HEK293 (cell line): ENCODE data around the gene DRAP1.

ENCODE experiments used
- GFI1B ChIP-seq: fragments of 450-650 bp; formaldehyde crosslinking; IDR thresholded peaks from 2 replicates; pipeline ENCODE4 v1.5.1; 2016; ENCODE audit warnings: missing biosample characterization, missing genetic modification characterization
- HOXA7 ChIP-seq: sonication (generic); formaldehyde crosslinking; IDR thresholded peaks from 2 replicates; pipeline ENCODE4 v1.8.1; 2022; ENCODE audit warnings: missing genetic modification reagents, borderline replicate concordance
- KLF1 ChIP-seq: fragments of 450-650 bp; formaldehyde crosslinking; IDR thresholded peaks from 2 replicates; pipeline ENCODE4 v1.5.1; 2016; ENCODE audit warnings: missing biosample characterization, missing genetic modification characterization
- KLF16 ChIP-seq: fragments of 450-650 bp; formaldehyde crosslinking; IDR thresholded peaks from 2 replicates; pipeline ENCODE4 v1.5.1; 2017; ENCODE audit warnings: missing biosample characterization, missing genetic modification characterization
- OSR2 ChIP-seq: fragments of 450-650 bp; formaldehyde crosslinking; IDR thresholded peaks from 2 replicates; pipeline ENCODE4 v1.5.1; 2016; ENCODE audit warnings: missing biosample characterization, missing genetic modification characterization
- RBAK ChIP-seq: fragments of 450-650 bp; formaldehyde crosslinking; IDR thresholded peaks from 2 replicates; pipeline ENCODE4 v1.5.1; 2016; ENCODE audit warnings: missing biosample characterization, missing genetic modification characterization
- REPIN1 ChIP-seq: fragments of 450-650 bp; formaldehyde crosslinking; IDR thresholded peaks from 2 replicates; pipeline ENCODE4 v1.5.1; 2017; ENCODE audit warnings: missing biosample characterization, missing genetic modification characterization, low read depth
- SALL2 ChIP-seq: fragments of 450-650 bp; formaldehyde crosslinking; IDR thresholded peaks from 2 replicates; pipeline ENCODE4 v1.5.0; 2017; ENCODE audit warnings: missing biosample characterization, mild to moderate bottlenecking, missing genetic modification characterization, borderline replicate concordance
- SCRT2 ChIP-seq: fragments of 450-650 bp; formaldehyde crosslinking; IDR thresholded peaks from 2 replicates; pipeline ENCODE4 v1.5.1; 2016; ENCODE audit warnings: missing biosample characterization, missing genetic modification characterization
- SP3 ChIP-seq: fragments of 450-650 bp; formaldehyde crosslinking; IDR thresholded peaks from 2 replicates; pipeline ENCODE4 v1.5.1; 2016; ENCODE audit warnings: missing biosample characterization, missing genetic modification characterization
- SP7 ChIP-seq: fragments of 450-650 bp; formaldehyde crosslinking; IDR thresholded peaks from 2 replicates; pipeline ENCODE4 v1.5.1; 2016; ENCODE audit warnings: missing biosample characterization, missing genetic modification characterization
- TRIM28 ChIP-seq: IDR thresholded peaks from 2 replicates; pipeline ENCODE4 v1.6.1; 2011; ENCODE audit warnings: low read length, control low read depth, borderline replicate concordance
- ZBTB17 ChIP-seq: fragments of 450-650 bp; formaldehyde crosslinking; IDR thresholded peaks from 2 replicates; pipeline ENCODE4 v1.5.1; 2016; ENCODE audit warnings: missing biosample characterization, missing genetic modification characterization
- ZBTB21 ChIP-seq: fragments of 450-650 bp; formaldehyde crosslinking; IDR thresholded peaks from 2 replicates; pipeline ENCODE4 v1.5.1; 2017; ENCODE audit warnings: missing biosample characterization, missing genetic modification characterization
- ZEB2 ChIP-seq: fragments of 450-650 bp; formaldehyde crosslinking; IDR thresholded peaks from 2 replicates; pipeline ENCODE4 v1.5.1; 2016; ENCODE audit warnings: missing biosample characterization, missing genetic modification characterization
- ZFP41 ChIP-seq: fragments of 450-650 bp; formaldehyde crosslinking; IDR thresholded peaks from 2 replicates; pipeline ENCODE4 v1.5.1; 2016; ENCODE audit warnings: missing biosample characterization, missing genetic modification characterization, borderline replicate concordance
- ZNF121 ChIP-seq: fragments of 450-650 bp; formaldehyde crosslinking; IDR thresholded peaks from 2 replicates; pipeline ENCODE4 v1.5.1; 2016; ENCODE audit warnings: missing biosample characterization, missing genetic modification characterization
- ZNF133 ChIP-seq: fragments of 450-650 bp; formaldehyde crosslinking; IDR thresholded peaks from 2 replicates; pipeline ENCODE4 v1.5.1; 2016; ENCODE audit warnings: missing biosample characterization, missing genetic modification characterization
- ZNF146 ChIP-seq: fragments of 450-650 bp; formaldehyde crosslinking; IDR thresholded peaks from 2 replicates; pipeline ENCODE4 v1.5.1; 2016; ENCODE audit warnings: missing biosample characterization, missing genetic modification characterization
- ZNF18 ChIP-seq: fragments of 450-650 bp; formaldehyde crosslinking; IDR thresholded peaks from 2 replicates; pipeline ENCODE4 v1.5.1; 2016; ENCODE audit warnings: missing biosample characterization, missing genetic modification characterization
- ZNF2 ChIP-seq: fragments of 450-650 bp; formaldehyde crosslinking; IDR thresholded peaks from 2 replicates; pipeline ENCODE4 v1.5.1; 2016; ENCODE audit warnings: missing biosample characterization, missing genetic modification characterization
- ZNF26 ChIP-seq: fragments of 450-650 bp; formaldehyde crosslinking; IDR thresholded peaks from 2 replicates; pipeline ENCODE4 v1.5.1; 2016; ENCODE audit warnings: missing biosample characterization, missing genetic modification characterization
- ZNF362 ChIP-seq: fragments of 450-650 bp; formaldehyde crosslinking; IDR thresholded peaks from 2 replicates; pipeline ENCODE4 v1.5.1; 2016; ENCODE audit warnings: missing biosample characterization, missing genetic modification characterization
- ZNF366 ChIP-seq: fragments of 450-650 bp; formaldehyde crosslinking; conservative IDR thresholded peaks from 2 replicates; pipeline ENCODE4 v1.5.1; 2016; ENCODE audit warnings: missing biosample characterization, missing genetic modification characterization
- ZNF510 ChIP-seq: fragments of 450-650 bp; formaldehyde crosslinking; IDR thresholded peaks from 2 replicates; pipeline ENCODE4 v1.5.1; 2018; ENCODE audit warnings: mild to moderate bottlenecking, missing genetic modification characterization, missing biosample characterization; ENCODE audit not compliant: insufficient replicate concordance
- ZNF549 ChIP-seq: fragments of 450-650 bp; IDR thresholded peaks from 2 replicates; pipeline ENCODE4 v1.5.1; 2018; ENCODE audit warnings: missing biosample characterization, missing genetic modification characterization, mild to moderate bottlenecking, inconsistent platforms, moderate library complexity
- ZNF621 ChIP-seq: fragments of 450-650 bp; formaldehyde crosslinking; IDR thresholded peaks from 2 replicates; pipeline ENCODE4 v1.5.1; 2017; ENCODE audit warnings: missing biosample characterization, missing genetic modification characterization
- ZNF623 ChIP-seq: fragments of 450-650 bp; formaldehyde crosslinking; IDR thresholded peaks from 2 replicates; pipeline ENCODE4 v1.5.1; 2016; ENCODE audit warnings: missing biosample characterization, missing genetic modification characterization
- ZNF626 ChIP-seq: fragments of 450-650 bp; sonication (Bioruptor Pico); formaldehyde crosslinking; IDR thresholded peaks from 2 replicates; pipeline ENCODE4 v1.5.1; 2018; ENCODE audit warnings: missing biosample characterization, missing genetic modification characterization, inconsistent platforms
- ZNF639 ChIP-seq: fragments of 450-650 bp; formaldehyde crosslinking; IDR thresholded peaks from 2 replicates; pipeline ENCODE4 v1.5.1; 2016; ENCODE audit warnings: missing biosample characterization, missing genetic modification characterization
- ZNF654 ChIP-seq: fragments of 450-650 bp; formaldehyde crosslinking; IDR thresholded peaks from 2 replicates; pipeline ENCODE4 v1.5.1; 2016; ENCODE audit warnings: low read depth, missing biosample characterization, missing genetic modification characterization
- ZNF704 ChIP-seq: fragments of 450-650 bp; formaldehyde crosslinking; IDR thresholded peaks from 2 replicates; pipeline ENCODE4 v1.5.1; 2016; ENCODE audit warnings: missing biosample characterization, missing genetic modification characterization
- ZNF768 ChIP-seq: fragments of 450-650 bp; formaldehyde crosslinking; IDR thresholded peaks from 2 replicates; pipeline ENCODE4 v1.5.1; 2018; ENCODE audit warnings: missing biosample characterization, mild to moderate bottlenecking, missing genetic modification characterization
- ZSCAN18 ChIP-seq: fragments of 450-650 bp; formaldehyde crosslinking; IDR thresholded peaks from 2 replicates; pipeline ENCODE4 v1.5.1; 2016; ENCODE audit warnings: missing biosample characterization, missing genetic modification characterization

DRAP1 gene

GRCh38 chr11:65888163-65888814 is 30.9 kb upstream of the DRAP1 start, which contains the start of gene FIBP (continued):
- TF ChIP-seq ZNF26 (tag by site-specific recombination) (no peak), ZBTB17 (tag by site-specific recombination) (peak; percentile 97), ZNF654 (tag by site-specific recombination) (no peak; the same call in 1 of the 2 replicates), ZNF768 (tag by site-specific recombination) (no peak), ZNF18 (no peak), KLF16 (peak; percentile 49; the same call in 1 of the 2 replicates), ZNF146 (tag by site-specific recombination) (no peak), SP7 (peak; percentile 72), KLF1 (tag by site-specific recombination) (0 out of 2 replicates have a peak, but pooled peaks have one; percentile 11), ZNF121 (tag by site-specific recombination) (no peak), ZNF366 (tag by site-specific recombination) (peak; percentile 55; the same call in 1 of the 2 replicates), REPIN1 (tag by site-specific recombination) (no peak), ZBTB21 (peak; percentile 84), ZNF621 (tag by site-specific recombination) (no peak), ZNF510 (tag by site-specific recombination) (no peak), ZNF626 (tag by site-specific recombination) (no peak), RBAK (no peak), ZNF549 (no peak), ZNF133 (tag by site-specific recombination) (no peak), ZEB2 (peak; percentile 84), TRIM28 (no peak), GFI1B (tag by site-specific recombination) (no peak), ZNF2 (peak; percentile 89), ZNF704 (tag by site-specific recombination) (no peak), ZNF623 (tag by site-specific recombination) (no peak), OSR2 (tag by site-specific recombination) (no peak), SCRT2 (tag by site-specific recombination) (no peak), ZFP41 (tag by site-specific recombination) (no peak), ZNF639 (0 out of 2 replicates have a peak, but pooled peaks have one; percentile 14), ZSCAN18 (tag by site-specific recombination) (no peak), ZNF362 (tag by site-specific recombination) (no peak), SALL2 (tag by site-specific recombination) (no peak), HOXA7 (CRISPR knock-in tag) (no peak), SP3 (tag by site-specific recombination) (peak; percentile 74)
